ENCODE data around the gene COPG2. TPM values are rescaled to one million over a fixed set of nuclear protein-coding genes. Genes with fewer than 3 reads are reported as not detected.

The COPG2 gene
- total RNA-seq, 1 experiment from 2014 or later, result 77.7 TPM

DNA sequence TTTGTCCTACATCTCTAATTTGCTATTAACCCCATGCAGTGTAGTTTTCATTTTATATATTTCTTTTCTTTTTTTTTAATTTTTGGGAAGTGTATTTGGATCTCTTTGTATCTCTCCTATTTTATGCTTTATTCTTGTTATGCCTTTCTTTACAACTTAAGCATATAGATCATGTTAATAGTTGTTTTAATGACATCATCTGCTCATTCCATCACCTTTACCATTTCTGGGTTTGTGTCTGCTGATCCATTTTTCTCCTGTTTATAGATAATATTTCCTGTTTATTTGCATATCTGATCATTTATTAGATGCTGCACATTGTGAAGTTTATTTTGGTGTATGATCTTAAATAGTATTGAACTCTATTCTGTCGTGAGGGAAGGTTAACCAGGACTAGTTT, 13.7 kb downstream of the COPG2 start:
- Mint-ChIP-seq H3K9me3 (no peaks in the 10 kb centered on the region), H3K4me1 (no peaks in the 10 kb centered on the region), H3K27me3 (ENCODE audit: low read depth) (no peaks in the 10 kb centered on the region), H3K4me3 (no peak overlapping the region), H3K36me3 (ENCODE audit: insufficient read depth in 1 of 3, low read depth in 3 of 3) (peaks cover 2 to 30% (median 7%) of the 10 kb centered on the region in 3 experiments; a peak in 4 of 7 replicates), H3K27ac (no peak overlapping the region)
- no peak overlapping the region for H4K5ac ChIP-seq (ENCODE audit: insufficient read length, low read depth, low read length)
- no peak overlapping the region for H3K56ac ChIP-seq (ENCODE audit: insufficient read length, low read depth, low read length)
- no peak overlapping the region for H3K18ac ChIP-seq (ENCODE audit: insufficient read length, low read depth, low read length)
- H3K79me1 ChIP-seq (ENCODE audit: insufficient read depth, low read depth, low read length, poor library complexity, severe bottlenecking), result no peaks in the 10 kb centered on the region
- no peaks in the 10 kb centered on the region for H3K23me2 ChIP-seq (ENCODE audit: insufficient read length, low read depth, low read length, poor library complexity, severe bottlenecking)
- TF ChIP-seq CTCF (conservative IDR thresholded peaks at IDR 0.05), result no peak
- no peak overlapping the region for H2AK5ac ChIP-seq (ENCODE audit: insufficient read length, low read length)
- WGBS (ENCODE audit: extremely low coverage, insufficient read length, low lambda C conversion rate), result no CpG with 5 or more reads among the region's 1 CpG
- no peaks in the 10 kb centered on the region for H3K79me2 ChIP-seq (ENCODE audit: insufficient read depth, low read length)
- no peak overlapping the region for H2BK5ac ChIP-seq (ENCODE audit: insufficient read length, low read length)
- no peak for DNase-seq
- no peaks in the 10 kb centered on the region for H3K9me3 ChIP-seq (ENCODE audit: control insufficient read depth, low read depth, low read length)
- no peak overlapping the region for H2AFZ ChIP-seq (ENCODE audit: low read length)
- H3K4ac ChIP-seq (ENCODE audit: low read depth, low read length), result no peak overlapping the region
- no peak overlapping the region for H4K8ac ChIP-seq (replicated peaks; ENCODE audit: insufficient read length, low read depth, low read length)
- no peak overlapping the region for H2BK120ac ChIP-seq (ENCODE audit: low read depth, low read length, poor library complexity, severe bottlenecking)
- no peak overlapping the region for H2BK15ac ChIP-seq (ENCODE audit: low read depth, low read length)
- no peak overlapping the region for H2BK12ac ChIP-seq (ENCODE audit: insufficient read length, low read depth, low read length)
- no peak overlapping the region for H3K23ac ChIP-seq (ENCODE audit: insufficient read length, low read depth, low read length)
- H3K27me3 ChIP-seq (ENCODE audit: insufficient read depth, low read length), result no peaks in the 10 kb centered on the region
- no peak overlapping the region for H3K27ac ChIP-seq (ENCODE audit: insufficient read length, low read depth, low read length)
- H3K9ac ChIP-seq (ENCODE audit: extremely low read depth, insufficient read length, low read length), result no peak overlapping the region
- H4K91ac ChIP-seq (ENCODE audit: insufficient read length, low read depth, low read length), result no peak overlapping the region
- no peak overlapping the region for H3K14ac ChIP-seq (ENCODE audit: insufficient read depth, low read length)
- H3T11ph ChIP-seq (ENCODE audit: low read length), result no peak overlapping the region
- H3K4me1 ChIP-seq (ENCODE audit: insufficient read depth, low read length), result no peaks in the 10 kb centered on the region
- no peak overlapping the region for H3K4me2 ChIP-seq (ENCODE audit: insufficient read depth, insufficient read length, low read length)
- no peaks in the 10 kb centered on the region for H4K20me1 ChIP-seq (ENCODE audit: control insufficient read depth, insufficient read depth, insufficient read length)
- no peak overlapping the region for H2BK20ac ChIP-seq (ENCODE audit: low read depth, low read length, poor library complexity, severe bottlenecking)
